OCI-LY1 (cell line): ENCODE data around the gene WIPF1.

ENCODE experiments used
- EZH2 ChIP-seq: fragments of 200-600 bp; sonication (generic), shearing (Covaris generic); IDR thresholded peaks from 2 replicates; pipeline ENCODE4 v1.8.0; 2017; ENCODE audit warnings: borderline replicate concordance, mixed run types, mild to moderate bottlenecking, antibody characterized with exemption, low read length, moderate library complexity, mixed read lengths
- TF ChIP-seq, protein P1 (sequence below): fragments of 200-600 bp; sonication (generic), shearing (Covaris generic); IDR thresholded peaks from 2 replicates; pipeline ENCODE4 v1.5.1; 2017; ENCODE audit warnings: mild to moderate bottlenecking, antibody characterized with exemption, low read length, moderate library complexity, mixed read lengths

DNA sequence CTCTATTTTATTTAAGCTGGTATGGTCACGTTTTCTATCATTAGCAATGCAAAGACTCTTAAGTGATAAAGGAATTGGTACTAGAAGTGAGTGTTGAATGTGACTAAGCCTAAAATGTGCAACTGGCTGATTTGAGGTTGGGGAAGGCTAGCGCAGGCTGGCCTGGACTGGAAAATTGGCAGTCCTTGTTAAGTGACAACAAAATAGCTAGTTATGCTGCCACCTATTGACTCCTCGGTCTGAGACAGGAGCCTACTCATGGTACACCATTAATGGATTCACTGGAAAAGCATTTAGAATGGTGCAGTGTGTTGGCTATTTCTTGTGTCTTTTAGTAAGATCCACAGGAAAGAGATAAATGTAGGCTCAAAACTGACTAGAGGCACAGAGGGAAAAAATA, 5.7 kb upstream of the WIPF1 start:
- TF ChIP-seq, protein P1, sequence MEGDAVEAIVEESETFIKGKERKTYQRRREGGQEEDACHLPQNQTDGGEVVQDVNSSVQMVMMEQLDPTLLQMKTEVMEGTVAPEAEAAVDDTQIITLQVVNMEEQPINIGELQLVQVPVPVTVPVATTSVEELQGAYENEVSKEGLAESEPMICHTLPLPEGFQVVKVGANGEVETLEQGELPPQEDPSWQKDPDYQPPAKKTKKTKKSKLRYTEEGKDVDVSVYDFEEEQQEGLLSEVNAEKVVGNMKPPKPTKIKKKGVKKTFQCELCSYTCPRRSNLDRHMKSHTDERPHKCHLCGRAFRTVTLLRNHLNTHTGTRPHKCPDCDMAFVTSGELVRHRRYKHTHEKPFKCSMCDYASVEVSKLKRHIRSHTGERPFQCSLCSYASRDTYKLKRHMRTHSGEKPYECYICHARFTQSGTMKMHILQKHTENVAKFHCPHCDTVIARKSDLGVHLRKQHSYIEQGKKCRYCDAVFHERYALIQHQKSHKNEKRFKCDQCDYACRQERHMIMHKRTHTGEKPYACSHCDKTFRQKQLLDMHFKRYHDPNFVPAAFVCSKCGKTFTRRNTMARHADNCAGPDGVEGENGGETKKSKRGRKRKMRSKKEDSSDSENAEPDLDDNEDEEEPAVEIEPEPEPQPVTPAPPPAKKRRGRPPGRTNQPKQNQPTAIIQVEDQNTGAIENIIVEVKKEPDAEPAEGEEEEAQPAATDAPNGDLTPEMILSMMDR: peak; percentile 85
- no peak for TF ChIP-seq EZH2
